HepG2 (cell line): Measurements from ENCODE around the gene CNGA1. TPM values are rescaled to one million over a fixed set of nuclear protein-coding genes. Genes with fewer than 3 reads are reported as not detected.

Source experiments
- ERF ChIP-seq: IDR thresholded peaks from 2 replicates; pipeline ENCODE4 v1.6.1; 2018; ENCODE audit warnings: missing biosample characterization, missing genetic modification reagents
- GABPB1 ChIP-seq: IDR thresholded peaks from 2 replicates; pipeline ENCODE4 v1.6.1; 2016; ENCODE audit warnings: mild to moderate bottlenecking, missing genetic modification reagents, moderate library complexity, missing compliant biosample characterization
- GATAD2A ChIP-seq: IDR thresholded peaks from 2 replicates; pipeline ENCODE4 v1.6.1; 2016
- GPN1 ChIP-seq: sonication (generic); formaldehyde crosslinking; IDR thresholded peaks from 2 replicates; pipeline ENCODE4 v1.5.1; 2020; ENCODE audit warnings: missing genetic modification reagents, borderline replicate concordance
- KAT8 ChIP-seq: IDR thresholded peaks from 2 replicates; pipeline ENCODE4 v1.6.1; 2016; ENCODE audit warnings: missing genetic modification reagents, missing compliant biosample characterization
- KDM5A ChIP-seq: fragments of 200-600 bp; sonication (generic); IDR thresholded peaks from 2 replicates; pipeline ENCODE4 v1.7.0; 2018; ENCODE audit warnings: antibody characterized with exemption, mild to moderate bottlenecking, low read length, borderline replicate concordance
- MLX ChIP-seq: IDR thresholded peaks from 2 replicates; pipeline ENCODE4 v1.6.1; 2016
- PATZ1 ChIP-seq: sonication (generic); formaldehyde crosslinking; IDR thresholded peaks from 2 replicates; pipeline ENCODE4 v1.4.0; 2020; ENCODE audit warnings: missing genetic modification reagents
- SALL2 ChIP-seq: sonication (generic); formaldehyde crosslinking; IDR thresholded peaks from 2 replicates; pipeline ENCODE4 v1.8.1; 2023; ENCODE audit warnings: mild to moderate bottlenecking, missing genetic modification reagents, inconsistent platforms
- SMAD3 ChIP-seq: sonication (generic); formaldehyde crosslinking; IDR thresholded peaks from 2 replicates; pipeline ENCODE4 v1.4.0; 2020; ENCODE audit warnings: missing genetic modification reagents
- THAP9 ChIP-seq: sonication (generic); formaldehyde crosslinking; IDR thresholded peaks from 2 replicates; pipeline ENCODE4; 2020; ENCODE audit warnings: missing genetic modification reagents, mild to moderate bottlenecking, borderline replicate concordance
- ZFP91 ChIP-seq: sonication (generic); formaldehyde crosslinking; IDR thresholded peaks from 2 replicates; pipeline ENCODE4 v1.9.0; 2022; ENCODE audit warnings: missing genetic modification reagents, mild to moderate bottlenecking, borderline replicate concordance
- ZHX2 ChIP-seq, 2 experiments: sonication (generic) in 1 of 2; formaldehyde crosslinking in 1 of 2; IDR thresholded peaks; 2 replicates each; pipeline versions ENCODE4 v1.6.1 to v1.9.0; 2014 to 2022; ENCODE audit warnings: antibody characterized with exemption in 1 of 2, borderline replicate concordance in 1 of 2, inconsistent platforms in 1 of 2, low read depth in 1 of 2, missing genetic modification reagents in 1 of 2
- ZNF773 ChIP-seq: sonication (generic); formaldehyde crosslinking; IDR thresholded peaks from 2 replicates; pipeline ENCODE4 v1.4.0; 2020; ENCODE audit warnings: missing genetic modification reagents, borderline replicate concordance
- polyA plus RNA-seq, 8 experiments: library from polyadenylated mRNA; depleted of rRNA in 3 of 8; stranded (reverse) in 7 of 8; unstranded in 1 of 8; fragments of >200 nt; fragmentation: Illumina TruSeq in 4 of 8; extraction: Trizol in 4 of 8; gene quantifications; 2 replicates each; pipeline versions ENCODE4 v1.2.1 to v1.2.3, GENCODE V29; 2011 to 2016; ENCODE audit warnings: low read depth in 4 of 8, missing spikeins in 1 of 8, mixed read lengths in 1 of 8; ENCODE audit not compliant: insufficient read depth in 1 of 8
- total RNA-seq, 5 experiments: library from RNA; depleted of rRNA; stranded (reverse); fragments of >200 nt; fragmentation: Illumina TruSeq; extraction: Trizol; gene quantifications; 2 replicates each; pipeline ENCODE4 v1.2.3, GENCODE V29; 2016; ENCODE audit warnings: low read depth in 1 of 5

CNGA1 gene
- total and polyA plus RNA-seq, 2 of the 13 experiments (the other 11 are each of a cell fraction or from before 2014, with no cell fraction given), result 0.22 to 0.40 TPM

GRCh38 chr4:47914220-47914925, 102.1 kb downstream of the CNGA1 start, which contains the start of gene NFXL1 (continued):
- TF ChIP-seq THAP9 (CRISPR knock-in tag) (no peak), SALL2 (CRISPR knock-in tag) (peak; percentile 33; the same call in 1 of the 2 replicates), ZHX2 (IDR thresholded peaks at IDR 0.05; ENCODE audit: low read depth) (peak; percentile 36; the same call in 1 of the 2 replicates), ZHX2 (CRISPR knock-in tag; IDR thresholded peaks at IDR 0.05; ENCODE audit: borderline replicate concordance) (no peak), KAT8 (CRISPR knock-in tag) (peak; percentile 81), SMAD3 (peak; percentile 42; the same call in 1 of the 2 replicates), MLX (CRISPR knock-in tag) (0 out of 2 replicates have a peak, but pooled peaks have one; percentile 17), GATAD2A (CRISPR knock-in tag) (peak; percentile 29; the same call in 1 of the 2 replicates), GPN1 (CRISPR knock-in tag) (no peak), ZFP91 (CRISPR knock-in tag) (peak; percentile 62; the same call in 1 of the 2 replicates), ERF (CRISPR knock-in tag) (no peak), GABPB1 (CRISPR knock-in tag) (peak; percentile 95), PATZ1 (CRISPR knock-in tag) (peak; percentile 68), KDM5A (peak; percentile 53; the same call in 1 of the 2 replicates), ZNF773 (CRISPR knock-in tag) (0 out of 2 replicates have a peak, but pooled peaks have one; percentile 32)
